Upper lobe of right lung (tissue), 1 donor: ENCODE measurements around the gene ZDHHC12. TPM values are rescaled to one million over a fixed set of nuclear protein-coding genes. Genes with fewer than 3 reads are reported as not detected.
A peak's percentile ranks its signal among the peaks of the same experiment; 100 is the strongest.

Source experiments
- ATAC-seq: fragments of 200-7000 bp; cut with Tn5 transposase; one replicate; pipeline ENCODE4 v1.9.1; 2020; ENCODE audit warnings: mild to moderate bottlenecking, moderate library complexity
- DNase-seq: peaks from one replicate; pipeline ENCODE4 v3.0.0-alpha.2; 2020
- H3K27ac ChIP-seq: fragments of 200-600 bp; one replicate; pipeline ENCODE4 v1.8.0; 2022
- H3K27me3 ChIP-seq: fragments of 200-600 bp; one replicate; pipeline ENCODE4 v1.8.0; 2022; ENCODE audit warnings: mild to moderate bottlenecking
- H3K36me3 ChIP-seq: fragments of 200-600 bp; one replicate; pipeline ENCODE4 v1.8.0; 2022
- H3K4me1 ChIP-seq: fragments of 200-600 bp; one replicate; pipeline ENCODE4 v1.8.0; 2022
- H3K4me3 ChIP-seq: fragments of 200-600 bp; one replicate; pipeline ENCODE4 v1.8.0; 2022; ENCODE audit warnings: mild to moderate bottlenecking
- H3K9me3 ChIP-seq: fragments of 200-600 bp; one replicate; pipeline ENCODE4 v1.8.0; 2022
- intact Hi-C: fragments of 100-400 bp; cut with DNase I; formaldehyde crosslinking; loops from one replicate; pipeline ENCODE4 v1.11.0; 2022
- total RNA-seq: library from RNA; stranded (reverse); fragmentation: NEBNext Ultra II Directional; extraction: Animal tissue kit (Norgen Biotek cat#: 25700); gene quantifications from one replicate; pipeline ENCODE4 v1.2.1, GENCODE V29; 2021
- TF ChIP-seq, protein P1 (sequence below): fragments of 200-600 bp; IDR thresholded peaks from one replicate; pipeline ENCODE4 v1.8.0; 2022; ENCODE audit warnings: antibody characterized with exemption
- donor health status: DM: no; HTN: yes; CAD: no; lungs with severe emphysema.

Gene ZDHHC12
- total RNA-seq, 1 donor from 2014 or later, result 28.2 TPM

DNA sequence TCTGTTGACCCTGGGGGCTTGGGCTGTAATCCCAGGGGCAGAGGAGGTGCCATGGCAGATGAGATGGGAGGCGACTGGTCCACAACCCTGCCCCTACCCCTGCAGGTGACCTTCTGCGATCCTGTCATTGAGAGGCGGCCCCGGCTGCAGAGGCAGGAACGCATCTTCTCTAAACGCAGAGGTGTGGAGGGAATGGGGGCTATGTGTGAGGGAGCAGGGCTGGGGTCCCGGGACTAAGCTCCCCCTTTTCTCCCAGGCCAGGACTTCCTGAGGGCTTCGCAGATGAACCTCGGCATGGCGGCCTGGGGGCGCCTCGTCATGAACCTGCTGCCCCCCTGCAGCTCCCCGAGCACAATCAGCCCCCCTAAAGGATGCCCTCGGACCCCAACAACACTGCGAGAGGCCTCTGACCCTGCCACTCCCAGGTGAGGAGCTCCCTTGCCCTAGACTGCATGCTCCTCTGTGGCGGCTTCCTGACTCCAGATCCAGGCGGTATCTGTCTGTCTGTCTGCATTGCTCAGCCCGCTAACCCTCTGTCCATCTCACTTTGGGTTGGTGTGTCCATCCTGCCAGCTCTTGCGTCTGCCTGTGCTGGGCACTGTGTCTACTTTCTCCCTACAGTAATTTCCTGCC is 9.9 kb downstream of the ZDHHC12 start:
- Histone ChIP-seq H3K27me3 (no peaks in the 10 kb centered on the region), H3K9me3 (no peaks in the 10 kb centered on the region), H3K4me3 (no peak overlapping the region), H3K36me3 (no peaks in the 10 kb centered on the region), H3K4me1 (no peaks in the 10 kb centered on the region), H3K27ac (no peak overlapping the region)
- intact Hi-C loops, result no loop called here
- DNase-seq (peak; percentile 51), ATAC-seq (no peak)
- TF ChIP-seq, protein P1, sequence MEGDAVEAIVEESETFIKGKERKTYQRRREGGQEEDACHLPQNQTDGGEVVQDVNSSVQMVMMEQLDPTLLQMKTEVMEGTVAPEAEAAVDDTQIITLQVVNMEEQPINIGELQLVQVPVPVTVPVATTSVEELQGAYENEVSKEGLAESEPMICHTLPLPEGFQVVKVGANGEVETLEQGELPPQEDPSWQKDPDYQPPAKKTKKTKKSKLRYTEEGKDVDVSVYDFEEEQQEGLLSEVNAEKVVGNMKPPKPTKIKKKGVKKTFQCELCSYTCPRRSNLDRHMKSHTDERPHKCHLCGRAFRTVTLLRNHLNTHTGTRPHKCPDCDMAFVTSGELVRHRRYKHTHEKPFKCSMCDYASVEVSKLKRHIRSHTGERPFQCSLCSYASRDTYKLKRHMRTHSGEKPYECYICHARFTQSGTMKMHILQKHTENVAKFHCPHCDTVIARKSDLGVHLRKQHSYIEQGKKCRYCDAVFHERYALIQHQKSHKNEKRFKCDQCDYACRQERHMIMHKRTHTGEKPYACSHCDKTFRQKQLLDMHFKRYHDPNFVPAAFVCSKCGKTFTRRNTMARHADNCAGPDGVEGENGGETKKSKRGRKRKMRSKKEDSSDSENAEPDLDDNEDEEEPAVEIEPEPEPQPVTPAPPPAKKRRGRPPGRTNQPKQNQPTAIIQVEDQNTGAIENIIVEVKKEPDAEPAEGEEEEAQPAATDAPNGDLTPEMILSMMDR, result no peak

DNA sequence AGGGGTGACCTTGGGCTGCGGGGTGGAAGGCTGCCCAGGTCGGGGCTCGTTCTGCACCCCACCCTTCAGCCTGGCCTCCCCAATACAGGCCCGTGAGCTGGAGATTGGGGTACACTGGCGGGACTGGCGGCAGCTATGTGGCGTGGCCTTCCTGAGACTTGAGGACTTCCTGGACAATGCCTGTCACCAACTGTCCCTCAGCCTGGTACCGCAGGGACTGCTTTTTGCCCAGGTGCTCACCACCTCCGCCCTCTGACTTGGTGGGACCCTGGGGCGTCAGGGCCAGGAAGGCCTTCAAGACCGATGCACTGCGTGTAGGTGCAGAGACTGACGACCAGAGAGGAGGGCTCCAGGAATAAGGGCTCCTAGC is 10.5 kb downstream of the ZDHHC12 start:
- H3K4me1 ChIP-seq, result no peaks in the 10 kb centered on the region
- H3K9me3 ChIP-seq, result no peaks in the 10 kb centered on the region
- peak; percentile 3 for ATAC-seq
- DNase-seq, result no peak
- no peaks in the 10 kb centered on the region for H3K27me3 ChIP-seq
- no peak overlapping the region for H3K4me3 ChIP-seq
- intact Hi-C loops, result no loop called here
- no peaks in the 10 kb centered on the region for H3K36me3 ChIP-seq
- H3K27ac ChIP-seq, result no peak overlapping the region
- TF ChIP-seq, protein P1, result no peak

DNA sequence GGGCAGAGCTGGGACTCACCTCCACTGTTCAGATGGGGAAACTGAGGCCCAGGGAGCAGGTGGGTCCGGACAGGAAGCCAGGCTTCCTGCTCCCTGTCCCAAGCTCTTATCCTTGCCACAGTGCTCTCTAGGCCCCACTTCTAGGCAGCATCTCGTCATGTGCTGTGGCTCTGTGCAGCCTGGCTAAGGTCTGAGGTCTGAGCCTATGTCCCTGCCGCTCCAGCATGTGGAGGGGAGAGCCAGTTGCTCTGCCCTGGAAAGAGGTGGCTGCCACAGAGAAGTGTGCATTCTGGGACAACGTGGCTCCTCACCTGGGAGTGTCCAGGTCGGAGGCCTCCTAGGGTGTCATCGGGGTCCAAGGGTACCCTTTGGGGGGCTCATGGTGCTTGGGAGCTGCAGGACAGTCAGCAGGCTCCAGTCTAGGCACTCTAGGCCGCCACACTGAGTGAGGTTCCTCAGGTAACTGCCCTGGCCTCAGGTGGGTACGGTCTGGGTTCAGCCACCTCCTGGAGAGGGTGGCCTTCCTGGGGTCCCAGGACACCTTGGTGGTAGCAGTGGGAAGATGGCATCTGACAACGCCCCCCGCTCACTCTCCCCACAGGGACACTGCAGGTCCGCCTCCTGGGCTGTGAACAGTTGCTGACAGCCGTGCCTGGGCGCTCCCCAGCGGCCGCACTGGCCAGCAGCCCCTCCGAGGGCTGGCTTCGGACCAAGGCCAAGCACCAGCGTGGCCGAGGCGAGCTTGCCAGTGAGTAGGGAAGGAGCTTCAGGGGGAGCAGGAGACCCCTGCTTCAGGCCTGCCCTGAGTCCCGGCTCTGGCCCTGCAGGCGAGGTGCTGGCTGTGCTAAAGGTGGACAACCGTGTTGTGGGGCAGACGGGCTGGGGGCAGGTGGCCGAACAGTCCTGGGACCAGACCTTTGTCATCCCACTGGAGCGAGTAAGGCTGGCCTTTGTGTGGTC is 11.2 kb downstream of the ZDHHC12 start:
- no peaks in the 10 kb centered on the region for H3K4me1 ChIP-seq
- no peaks in the 10 kb centered on the region for H3K36me3 ChIP-seq
- no peaks in the 10 kb centered on the region for H3K27me3 ChIP-seq
- TF ChIP-seq, protein P1, result no peak
- H3K27ac ChIP-seq, result no peak overlapping the region
- ATAC-seq (peak; percentile 13), DNase-seq (peak; percentile 60)
- no peak overlapping the region for H3K4me3 ChIP-seq
- intact Hi-C loops, result no loop called here
- no peaks in the 10 kb centered on the region for H3K9me3 ChIP-seq

DNA sequence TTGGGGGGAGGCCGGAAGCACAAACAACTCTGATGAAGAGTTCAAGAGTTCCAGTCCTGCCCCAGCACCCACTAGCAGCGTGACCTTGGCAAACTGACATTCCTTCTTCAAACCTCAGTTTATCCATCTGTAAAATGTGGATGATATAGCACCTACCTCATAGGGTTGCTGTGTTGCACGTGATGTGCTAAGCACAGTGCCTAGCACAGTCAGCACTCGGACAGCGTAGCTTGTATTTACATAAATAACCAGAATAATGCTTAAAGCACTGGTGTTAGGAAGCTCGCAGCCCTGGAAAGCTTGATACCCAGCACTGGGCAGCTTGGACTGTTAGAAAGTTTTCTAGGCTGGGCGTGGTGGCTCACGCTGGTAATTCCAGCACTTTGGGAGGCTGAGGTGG is 16.5 kb downstream of the ZDHHC12 start:
- no peaks in the 10 kb centered on the region for H3K4me1 ChIP-seq

DNA sequence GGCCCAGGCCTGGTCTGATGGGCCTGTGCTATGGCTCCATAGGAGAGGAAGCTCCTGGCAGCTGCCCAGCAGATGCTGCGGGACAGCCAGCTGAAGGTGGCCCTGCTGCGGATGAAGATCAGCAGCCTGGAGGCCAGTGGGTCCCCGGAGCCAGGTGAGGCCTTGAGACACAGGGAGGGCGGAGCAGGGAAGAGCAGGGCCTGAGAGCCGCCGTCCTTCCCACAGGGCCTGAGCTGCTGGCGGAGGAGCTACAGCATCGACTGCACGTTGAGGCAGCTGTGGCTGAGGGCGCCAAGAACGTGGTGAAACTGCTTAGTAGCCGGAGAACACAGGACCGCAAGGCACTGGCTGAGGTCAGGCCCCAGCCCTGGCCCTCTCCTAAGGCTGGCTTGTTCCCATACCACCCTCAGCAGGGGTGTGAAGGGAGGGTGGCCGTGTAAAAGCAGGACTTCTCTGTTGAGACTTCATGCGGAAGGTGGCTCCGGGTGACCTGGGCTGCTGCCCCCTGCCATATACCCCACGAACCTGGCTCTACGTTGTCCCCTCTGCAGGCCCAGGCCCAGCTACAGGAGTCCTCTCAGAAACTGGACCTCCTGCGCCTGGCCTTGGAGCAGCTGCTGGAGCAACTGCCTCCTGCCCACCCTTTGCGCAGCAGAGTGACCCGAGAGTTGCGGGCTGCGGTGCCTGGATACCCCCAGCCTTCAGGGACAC is 17.1 kb downstream of the ZDHHC12 start:
- Histone ChIP-seq H3K27ac (no peak overlapping the region), H3K27me3 (no peaks in the 10 kb centered on the region), H3K4me1 (peaks cover 5% of the 10 kb centered on the region), H3K36me3 (no peaks in the 10 kb centered on the region), H3K9me3 (no peaks in the 10 kb centered on the region), H3K4me3 (no peak overlapping the region)
- TF ChIP-seq, protein P1, result no peak
- intact Hi-C loops, result no loop called here
- ATAC-seq (no peak), DNase-seq (peak; percentile 64)

More for the DNA sequence above, 16.5 kb downstream of the ZDHHC12 start:
- Histone ChIP-seq H3K36me3 (no peaks in the 10 kb centered on the region), H3K27ac (no peak overlapping the region), H3K27me3 (no peaks in the 10 kb centered on the region), H3K9me3 (no peaks in the 10 kb centered on the region), H3K4me3 (no peak overlapping the region)
- intact Hi-C loops, result no loop called here
- ATAC-seq (no peak), DNase-seq (no peak)
- TF ChIP-seq, protein P1, result no peak
